WTC11 (cell line): ENCODE results near the gene ATOSB. TPM values are rescaled to one million over a fixed set of nuclear protein-coding genes. Genes with fewer than 3 reads are reported as not detected.
A peak's percentile ranks its signal among the peaks of the same experiment; 100 is the strongest.

Source experiments
- ATAC-seq: fragments of 200-7000 bp; cut with Tn5 transposase; 2 replicates; pipeline ENCODE4 v1.10.0; 2021; ENCODE audit warnings: mild to moderate bottlenecking, moderate library complexity
- CTCF ChIA-PET: fragments of 300-600 bp; sonication (Branson Sonifier 250); formaldehyde crosslinking; loops from one replicate; lab custom pipeline; 2021; ENCODE audit warnings: antibody characterized with exemption; lab: Charles Lee
- POLR2A ChIA-PET: fragments of 350-600 bp; sonication (Branson Sonifier 250); formaldehyde crosslinking; loops from one replicate; lab custom pipeline; 2021; ENCODE audit warnings: antibody characterized with exemption; lab: Charles Lee
- DNase-seq: peaks from one replicate; pipeline ENCODE4 v3.0.0; 2021; ENCODE audit warnings: low spot score
- H3K27ac Mint-ChIP-seq: 2 replicates; pipeline ENCODE4 v1.8.0; 2021; ENCODE audit warnings: mixed read lengths
- H3K27me3 Mint-ChIP-seq: 2 replicates; pipeline ENCODE4 v1.8.0; 2021; ENCODE audit warnings: low read depth, mild to moderate bottlenecking, moderate library complexity, mixed read lengths
- H3K36me3 Mint-ChIP-seq: 2 replicates; pipeline ENCODE4 v1.8.0; 2021; ENCODE audit warnings: mixed read lengths
- H3K4me1 Mint-ChIP-seq: 2 replicates; pipeline ENCODE4 v1.8.0; 2022; ENCODE audit warnings: mixed read lengths
- H3K4me3 Mint-ChIP-seq: 2 replicates; pipeline ENCODE4 v1.8.0; 2021; ENCODE audit warnings: mild to moderate bottlenecking, moderate library complexity, mixed read lengths
- H3K9me3 Mint-ChIP-seq: 2 replicates; pipeline ENCODE4 v1.8.0; 2021; ENCODE audit warnings: mixed read lengths
- ETV6 ChIP-seq: sonication (generic); formaldehyde crosslinking; IDR thresholded peaks from 2 replicates; pipeline ENCODE4 v1.8.1; 2022; ENCODE audit warnings: mild to moderate bottlenecking, missing genetic modification reagents
- FOXP1 ChIP-seq: sonication (generic); formaldehyde crosslinking; IDR thresholded peaks from 2 replicates; pipeline ENCODE4 v1.8.0; 2022; ENCODE audit warnings: missing genetic modification reagents, mild to moderate bottlenecking, moderate library complexity, borderline replicate concordance
- HMGA2 ChIP-seq: fragments of 250-450 bp; sonication (Bioruptor Pico); IDR thresholded peaks from 2 replicates; pipeline ENCODE4 v1.4.0; 2021; ENCODE audit warnings: mild to moderate bottlenecking, moderate library complexity
- JAZF1 ChIP-seq: fragments of 250-450 bp; sonication (Bioruptor Pico); IDR thresholded peaks from 2 replicates; pipeline ENCODE4 v1.9.0; 2021; ENCODE audit warnings: moderate library complexity, mild to moderate bottlenecking, inconsistent platforms
- JUN ChIP-seq: sonication (generic); formaldehyde crosslinking; IDR thresholded peaks from 2 replicates; pipeline ENCODE4 v1.8.0; 2023; ENCODE audit warnings: mild to moderate bottlenecking, missing genetic modification reagents
- MYBL2 ChIP-seq: sonication (generic); formaldehyde crosslinking; IDR thresholded peaks from 2 replicates; pipeline ENCODE4 v1.8.1; 2023; ENCODE audit warnings: mild to moderate bottlenecking, moderate library complexity, missing genetic modification reagents
- NR2C2 ChIP-seq: sonication (generic); formaldehyde crosslinking; IDR thresholded peaks from 2 replicates; pipeline ENCODE4 v1.8.0; 2022; ENCODE audit warnings: mild to moderate bottlenecking, missing genetic modification reagents
- SMAD4 ChIP-seq: sonication (generic); formaldehyde crosslinking; IDR thresholded peaks from 2 replicates; pipeline ENCODE4 v1.8.0; 2022; ENCODE audit warnings: mild to moderate bottlenecking, missing genetic modification reagents
- SOX15 ChIP-seq: fragments of 250-450 bp; sonication (Bioruptor Pico); IDR thresholded peaks from 2 replicates; pipeline ENCODE4 v1.9.0; 2021; ENCODE audit warnings: mild to moderate bottlenecking
- TCF7 ChIP-seq: sonication (generic); formaldehyde crosslinking; IDR thresholded peaks from 2 replicates; pipeline ENCODE4 v1.8.0; 2022; ENCODE audit warnings: mild to moderate bottlenecking, low read depth, missing genetic modification reagents, moderate library complexity
- ZNF138 ChIP-seq: sonication (generic); formaldehyde crosslinking; conservative IDR thresholded peaks from 2 replicates; pipeline ENCODE4 v1.8.1; 2022; ENCODE audit warnings: mild to moderate bottlenecking, moderate library complexity, missing genetic modification reagents
- ZNF219 ChIP-seq: sonication (generic); formaldehyde crosslinking; IDR thresholded peaks from 2 replicates; pipeline ENCODE4 v1.8.0; 2023; ENCODE audit warnings: missing genetic modification reagents, mild to moderate bottlenecking, borderline replicate concordance
- ZNF232 ChIP-seq: sonication (generic); formaldehyde crosslinking; IDR thresholded peaks from 2 replicates; pipeline ENCODE4 v1.8.0; 2022; ENCODE audit warnings: mild to moderate bottlenecking, missing genetic modification reagents
- ZNF416 ChIP-seq: fragments of 250-450 bp; sonication (Bioruptor Pico); IDR thresholded peaks from 2 replicates; pipeline ENCODE4 v1.9.0; 2021; ENCODE audit warnings: mild to moderate bottlenecking, inconsistent platforms
- ZNF671 ChIP-seq: fragments of 250-450 bp; sonication (Bioruptor Pico); IDR thresholded peaks from 2 replicates; pipeline ENCODE4 v1.8.0; 2021; ENCODE audit warnings: mild to moderate bottlenecking
- total RNA-seq: library from RNA; stranded (reverse); gene quantifications from 3 replicates; pipeline ENCODE4 v1.2.3, GENCODE V29; 2021
- TF ChIP-seq, protein P1 (sequence below): sonication (generic); formaldehyde crosslinking; IDR thresholded peaks from 2 replicates; pipeline ENCODE4 v1.8.0; 2023; ENCODE audit warnings: missing genetic modification reagents, mild to moderate bottlenecking, borderline replicate concordance
- TF ChIP-seq, protein P2 (sequence below): fragments of 250-450 bp; sonication (Bioruptor Pico); IDR thresholded peaks from 2 replicates; pipeline ENCODE4 v1.9.0; 2021; ENCODE audit warnings: mild to moderate bottlenecking
- TF ChIP-seq, protein P3 (sequence below): fragments of 250-450 bp; sonication (Bioruptor Pico); IDR thresholded peaks from 2 replicates; pipeline ENCODE4 v1.8.0; 2021; ENCODE audit warnings: mild to moderate bottlenecking
- TF ChIP-seq, protein P4 (sequence below): sonication (generic); formaldehyde crosslinking; IDR thresholded peaks from 2 replicates; pipeline ENCODE4 v1.8.0; 2023; ENCODE audit warnings: mild to moderate bottlenecking, missing genetic modification reagents
- TF ChIP-seq, protein P5 (sequence below): sonication (generic); formaldehyde crosslinking; IDR thresholded peaks from 2 replicates; pipeline ENCODE4 v1.8.0; 2023; ENCODE audit warnings: missing genetic modification reagents
- TF ChIP-seq, protein P6 (sequence below): sonication (generic); formaldehyde crosslinking; IDR thresholded peaks from 2 replicates; pipeline ENCODE4 v1.8.0; 2022; ENCODE audit warnings: mild to moderate bottlenecking, missing genetic modification reagents
- TF ChIP-seq, protein P7 (sequence below): sonication (generic); formaldehyde crosslinking; conservative IDR thresholded peaks from 2 replicates; pipeline ENCODE4 v1.8.1; 2022; ENCODE audit warnings: mild to moderate bottlenecking, missing genetic modification reagents

The ATOSB gene
- total RNA-seq, 1 experiment from 2014 or later, result 8.7 TPM

DNA sequence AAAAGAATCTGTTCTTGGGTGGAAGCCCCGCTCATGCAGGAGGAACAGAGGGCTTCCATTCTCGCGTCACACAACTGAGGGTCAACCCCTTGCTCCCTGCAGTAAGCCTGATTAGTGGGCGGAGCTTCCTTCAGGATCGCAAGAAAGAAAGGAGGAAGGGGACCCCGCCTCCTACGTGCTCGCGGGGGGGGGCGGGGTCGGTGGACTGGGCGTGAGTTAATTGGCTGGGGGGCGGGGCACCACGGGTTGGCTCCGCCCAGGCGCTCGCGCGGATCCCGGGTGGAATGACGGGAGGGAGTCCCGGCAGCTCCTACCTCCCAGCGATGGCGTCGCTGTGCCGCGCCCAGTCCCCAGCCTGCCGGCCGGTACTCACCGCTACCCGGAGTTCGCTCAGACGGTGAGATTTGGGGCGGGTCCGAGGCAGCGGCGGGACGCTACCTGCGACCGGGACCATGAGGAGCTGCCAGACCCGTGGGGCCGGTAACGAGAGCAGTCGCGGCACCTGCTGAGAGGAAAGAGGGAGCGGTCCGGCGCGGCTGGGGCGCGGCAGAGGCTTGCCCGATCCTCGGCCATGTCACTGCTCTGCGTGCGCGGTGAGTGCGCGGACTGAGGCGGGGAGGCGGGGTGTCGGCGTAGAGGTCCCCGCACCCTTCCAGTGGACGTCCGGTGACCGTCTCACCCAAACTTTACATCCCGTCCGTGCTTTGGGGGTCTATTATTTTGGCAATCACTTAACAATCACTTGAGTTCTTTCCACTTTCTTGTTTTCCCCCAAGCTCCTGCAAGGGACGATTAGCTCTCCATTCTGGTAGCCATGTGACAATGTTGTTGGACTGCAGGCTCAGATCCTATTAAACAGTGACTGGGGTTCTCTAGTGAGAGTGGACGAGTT, 46.3 kb upstream of the ATOSB start, which contains the start of gene UNC13B:
Gene UNC13B (plus strand): TSS at position 297 of the 892 bp plus-strand sequence. CDS start 275 bp downstream, at position 572.
- ChIA-PET POLR2A (interaction anchor here (0.6 to 1.3 kb wide), 9 partner anchors 12 to 449 kb away, joined by 3 to 14 read pairs (median 3); partner anchors contain the start of genes ATOSB, STOML2 and VCP), CTCF (interaction anchor here (0.6 to 3.0 kb wide), 14 partner anchors 9 to 629 kb away, joined by 3 to 20 read pairs (median 4); partner anchors contain the start of genes ATOSB, DNAJB5, FANCG and PIGO)
- DNase-seq (peak; percentile 94), ATAC-seq (peak; percentile 94)
- peaks cover 42% of the 10 kb centered on the region for H3K4me1 Mint-ChIP-seq
- no peaks in the 10 kb centered on the region for H3K36me3 Mint-ChIP-seq
- H3K4me3 Mint-ChIP-seq, result peak within 1 kb of the TSS; percentile 96
- peak within 1 kb of the TSS; percentile 99 for H3K27ac Mint-ChIP-seq
- no peaks in the 10 kb centered on the region for H3K27me3 Mint-ChIP-seq
- no peaks in the 10 kb centered on the region for H3K9me3 Mint-ChIP-seq
- TF ChIP-seq ZNF671 (CRISPR knock-in tag) (no peak), HMGA2 (CRISPR knock-in tag) (no peak), ETV6 (CRISPR knock-in tag) (no peak; the same call in 1 of the 2 replicates), TCF7 (CRISPR knock-in tag) (no peak), MYBL2 (CRISPR knock-in tag) (no peak), JUN (CRISPR knock-in tag) (no peak), FOXP1 (CRISPR knock-in tag) (peak; percentile 66; the same call in 1 of the 2 replicates), NR2C2 (CRISPR knock-in tag) (no peak), ZNF416 (CRISPR knock-in tag) (no peak), ZNF138 (CRISPR knock-in tag) (no peak), SMAD4 (CRISPR knock-in tag) (no peak), ZNF219 (no peak), ZNF232 (CRISPR knock-in tag) (no peak; the same call in 1 of the 2 replicates), SOX15 (CRISPR knock-in tag) (no peak), JAZF1 (CRISPR knock-in tag) (no peak)
- TF ChIP-seq, protein P1, sequence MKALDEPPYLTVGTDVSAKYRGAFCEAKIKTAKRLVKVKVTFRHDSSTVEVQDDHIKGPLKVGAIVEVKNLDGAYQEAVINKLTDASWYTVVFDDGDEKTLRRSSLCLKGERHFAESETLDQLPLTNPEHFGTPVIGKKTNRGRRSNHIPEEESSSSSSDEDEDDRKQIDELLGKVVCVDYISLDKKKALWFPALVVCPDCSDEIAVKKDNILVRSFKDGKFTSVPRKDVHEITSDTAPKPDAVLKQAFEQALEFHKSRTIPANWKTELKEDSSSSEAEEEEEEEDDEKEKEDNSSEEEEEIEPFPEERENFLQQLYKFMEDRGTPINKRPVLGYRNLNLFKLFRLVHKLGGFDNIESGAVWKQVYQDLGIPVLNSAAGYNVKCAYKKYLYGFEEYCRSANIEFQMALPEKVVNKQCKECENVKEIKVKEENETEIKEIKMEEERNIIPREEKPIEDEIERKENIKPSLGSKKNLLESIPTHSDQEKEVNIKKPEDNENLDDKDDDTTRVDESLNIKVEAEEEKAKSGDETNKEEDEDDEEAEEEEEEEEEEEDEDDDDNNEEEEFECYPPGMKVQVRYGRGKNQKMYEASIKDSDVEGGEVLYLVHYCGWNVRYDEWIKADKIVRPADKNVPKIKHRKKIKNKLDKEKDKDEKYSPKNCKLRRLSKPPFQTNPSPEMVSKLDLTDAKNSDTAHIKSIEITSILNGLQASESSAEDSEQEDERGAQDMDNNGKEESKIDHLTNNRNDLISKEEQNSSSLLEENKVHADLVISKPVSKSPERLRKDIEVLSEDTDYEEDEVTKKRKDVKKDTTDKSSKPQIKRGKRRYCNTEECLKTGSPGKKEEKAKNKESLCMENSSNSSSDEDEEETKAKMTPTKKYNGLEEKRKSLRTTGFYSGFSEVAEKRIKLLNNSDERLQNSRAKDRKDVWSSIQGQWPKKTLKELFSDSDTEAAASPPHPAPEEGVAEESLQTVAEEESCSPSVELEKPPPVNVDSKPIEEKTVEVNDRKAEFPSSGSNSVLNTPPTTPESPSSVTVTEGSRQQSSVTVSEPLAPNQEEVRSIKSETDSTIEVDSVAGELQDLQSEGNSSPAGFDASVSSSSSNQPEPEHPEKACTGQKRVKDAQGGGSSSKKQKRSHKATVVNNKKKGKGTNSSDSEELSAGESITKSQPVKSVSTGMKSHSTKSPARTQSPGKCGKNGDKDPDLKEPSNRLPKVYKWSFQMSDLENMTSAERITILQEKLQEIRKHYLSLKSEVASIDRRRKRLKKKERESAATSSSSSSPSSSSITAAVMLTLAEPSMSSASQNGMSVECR (CRISPR knock-in tag), result peak; percentile 71; the same call in 1 of the 2 replicates
- TF ChIP-seq, protein P2, sequence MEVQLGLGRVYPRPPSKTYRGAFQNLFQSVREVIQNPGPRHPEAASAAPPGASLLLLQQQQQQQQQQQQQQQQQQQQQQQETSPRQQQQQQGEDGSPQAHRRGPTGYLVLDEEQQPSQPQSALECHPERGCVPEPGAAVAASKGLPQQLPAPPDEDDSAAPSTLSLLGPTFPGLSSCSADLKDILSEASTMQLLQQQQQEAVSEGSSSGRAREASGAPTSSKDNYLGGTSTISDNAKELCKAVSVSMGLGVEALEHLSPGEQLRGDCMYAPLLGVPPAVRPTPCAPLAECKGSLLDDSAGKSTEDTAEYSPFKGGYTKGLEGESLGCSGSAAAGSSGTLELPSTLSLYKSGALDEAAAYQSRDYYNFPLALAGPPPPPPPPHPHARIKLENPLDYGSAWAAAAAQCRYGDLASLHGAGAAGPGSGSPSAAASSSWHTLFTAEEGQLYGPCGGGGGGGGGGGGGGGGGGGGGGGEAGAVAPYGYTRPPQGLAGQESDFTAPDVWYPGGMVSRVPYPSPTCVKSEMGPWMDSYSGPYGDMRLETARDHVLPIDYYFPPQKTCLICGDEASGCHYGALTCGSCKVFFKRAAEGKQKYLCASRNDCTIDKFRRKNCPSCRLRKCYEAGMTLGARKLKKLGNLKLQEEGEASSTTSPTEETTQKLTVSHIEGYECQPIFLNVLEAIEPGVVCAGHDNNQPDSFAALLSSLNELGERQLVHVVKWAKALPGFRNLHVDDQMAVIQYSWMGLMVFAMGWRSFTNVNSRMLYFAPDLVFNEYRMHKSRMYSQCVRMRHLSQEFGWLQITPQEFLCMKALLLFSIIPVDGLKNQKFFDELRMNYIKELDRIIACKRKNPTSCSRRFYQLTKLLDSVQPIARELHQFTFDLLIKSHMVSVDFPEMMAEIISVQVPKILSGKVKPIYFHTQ (CRISPR knock-in tag), result no peak
- TF ChIP-seq, protein P3, sequence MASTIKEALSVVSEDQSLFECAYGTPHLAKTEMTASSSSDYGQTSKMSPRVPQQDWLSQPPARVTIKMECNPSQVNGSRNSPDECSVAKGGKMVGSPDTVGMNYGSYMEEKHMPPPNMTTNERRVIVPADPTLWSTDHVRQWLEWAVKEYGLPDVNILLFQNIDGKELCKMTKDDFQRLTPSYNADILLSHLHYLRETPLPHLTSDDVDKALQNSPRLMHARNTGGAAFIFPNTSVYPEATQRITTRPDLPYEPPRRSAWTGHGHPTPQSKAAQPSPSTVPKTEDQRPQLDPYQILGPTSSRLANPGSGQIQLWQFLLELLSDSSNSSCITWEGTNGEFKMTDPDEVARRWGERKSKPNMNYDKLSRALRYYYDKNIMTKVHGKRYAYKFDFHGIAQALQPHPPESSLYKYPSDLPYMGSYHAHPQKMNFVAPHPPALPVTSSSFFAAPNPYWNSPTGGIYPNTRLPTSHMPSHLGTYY (CRISPR knock-in tag), result no peak
- TF ChIP-seq, protein P4, sequence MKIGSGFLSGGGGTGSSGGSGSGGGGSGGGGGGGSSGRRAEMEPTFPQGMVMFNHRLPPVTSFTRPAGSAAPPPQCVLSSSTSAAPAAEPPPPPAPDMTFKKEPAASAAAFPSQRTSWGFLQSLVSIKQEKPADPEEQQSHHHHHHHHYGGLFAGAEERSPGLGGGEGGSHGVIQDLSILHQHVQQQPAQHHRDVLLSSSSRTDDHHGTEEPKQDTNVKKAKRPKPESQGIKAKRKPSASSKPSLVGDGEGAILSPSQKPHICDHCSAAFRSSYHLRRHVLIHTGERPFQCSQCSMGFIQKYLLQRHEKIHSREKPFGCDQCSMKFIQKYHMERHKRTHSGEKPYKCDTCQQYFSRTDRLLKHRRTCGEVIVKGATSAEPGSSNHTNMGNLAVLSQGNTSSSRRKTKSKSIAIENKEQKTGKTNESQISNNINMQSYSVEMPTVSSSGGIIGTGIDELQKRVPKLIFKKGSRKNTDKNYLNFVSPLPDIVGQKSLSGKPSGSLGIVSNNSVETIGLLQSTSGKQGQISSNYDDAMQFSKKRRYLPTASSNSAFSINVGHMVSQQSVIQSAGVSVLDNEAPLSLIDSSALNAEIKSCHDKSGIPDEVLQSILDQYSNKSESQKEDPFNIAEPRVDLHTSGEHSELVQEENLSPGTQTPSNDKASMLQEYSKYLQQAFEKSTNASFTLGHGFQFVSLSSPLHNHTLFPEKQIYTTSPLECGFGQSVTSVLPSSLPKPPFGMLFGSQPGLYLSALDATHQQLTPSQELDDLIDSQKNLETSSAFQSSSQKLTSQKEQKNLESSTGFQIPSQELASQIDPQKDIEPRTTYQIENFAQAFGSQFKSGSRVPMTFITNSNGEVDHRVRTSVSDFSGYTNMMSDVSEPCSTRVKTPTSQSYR (CRISPR knock-in tag), result no peak
- TF ChIP-seq, protein P5, sequence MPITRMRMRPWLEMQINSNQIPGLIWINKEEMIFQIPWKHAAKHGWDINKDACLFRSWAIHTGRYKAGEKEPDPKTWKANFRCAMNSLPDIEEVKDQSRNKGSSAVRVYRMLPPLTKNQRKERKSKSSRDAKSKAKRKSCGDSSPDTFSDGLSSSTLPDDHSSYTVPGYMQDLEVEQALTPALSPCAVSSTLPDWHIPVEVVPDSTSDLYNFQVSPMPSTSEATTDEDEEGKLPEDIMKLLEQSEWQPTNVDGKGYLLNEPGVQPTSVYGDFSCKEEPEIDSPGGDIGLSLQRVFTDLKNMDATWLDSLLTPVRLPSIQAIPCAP (CRISPR knock-in tag), result 0 out of 2 replicates have a peak, but pooled peaks have one; percentile 35
- TF ChIP-seq, protein P6, sequence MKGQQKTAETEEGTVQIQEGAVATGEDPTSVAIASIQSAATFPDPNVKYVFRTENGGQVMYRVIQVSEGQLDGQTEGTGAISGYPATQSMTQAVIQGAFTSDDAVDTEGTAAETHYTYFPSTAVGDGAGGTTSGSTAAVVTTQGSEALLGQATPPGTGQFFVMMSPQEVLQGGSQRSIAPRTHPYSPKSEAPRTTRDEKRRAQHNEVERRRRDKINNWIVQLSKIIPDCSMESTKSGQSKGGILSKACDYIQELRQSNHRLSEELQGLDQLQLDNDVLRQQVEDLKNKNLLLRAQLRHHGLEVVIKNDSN (CRISPR knock-in tag), result peak; percentile 46; the same call in 1 of the 2 replicates
- TF ChIP-seq, protein P7, sequence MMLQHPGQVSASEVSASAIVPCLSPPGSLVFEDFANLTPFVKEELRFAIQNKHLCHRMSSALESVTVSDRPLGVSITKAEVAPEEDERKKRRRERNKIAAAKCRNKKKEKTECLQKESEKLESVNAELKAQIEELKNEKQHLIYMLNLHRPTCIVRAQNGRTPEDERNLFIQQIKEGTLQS (CRISPR knock-in tag), result no peak
